HT1080 (cell line): Measurements from ENCODE around the gene HIGD1A. TPM values are rescaled to one million over a fixed set of nuclear protein-coding genes. Genes with fewer than 3 reads are reported as not detected.
A peak's percentile ranks its signal among the peaks of the same experiment; 100 is the strongest.

Source experiments
- DNase-seq: peaks from one replicate; pipeline ENCODE4 v3.0.0-alpha.2; 2015; ENCODE audit warnings: low read depth
- polyA plus RNA-seq, 2 experiments: library from polyadenylated mRNA; depleted of rRNA; stranded (reverse); fragments of >200 nt; gene quantifications; 2 replicates each; pipeline ENCODE4 v1.2.3, GENCODE V29; 2015
- total RNA-seq: library from RNA; depleted of rRNA; stranded (reverse); fragments of >200 nt; shearing (Covaris generic); gene quantifications from 2 replicates; pipeline ENCODE4 v1.2.3, GENCODE V29; 2014; rRNA removed

Gene HIGD1A
- total RNA-seq: 116 and 132 TPM in 2 replicates
- 215 and 230 TPM in 2 replicates for polyA plus RNA-seq (2015; cell fraction: cytosol; rRNA removed)
- polyA plus RNA-seq (2015; cell fraction: nucleus; rRNA removed): 77.6 and 105 TPM in 2 replicates

GRCh38 chr3:42804106-42804830 lies at the start of gene HIGD1A:
Gene HIGD1A, minus strand, starts transcription at chr3:42804490. Its CDS starts 10,237 bp downstream, at chr3:42794253.
- DNase-seq: peak; percentile 94

- no peak for DNase-seq
These were observed 49.5 kb upstream of the HIGD1A start for GRCh38 chr3:42853739-42854302.

GRCh38 chr3:42853056-42853455 lies 48.8 kb upstream of the HIGD1A start:
- no peak for DNase-seq

- DNase-seq: no peak
These were observed 48.2 kb upstream of the HIGD1A start for GRCh38 chr3:42852441-42852840.

GRCh38 chr3:42851228-42851834 lies 47.0 kb upstream of the HIGD1A start:
- no peak for DNase-seq

GRCh38 chr3:42850263-42850662 lies 46.0 kb upstream of the HIGD1A start:
- DNase-seq: no peak

GRCh38 chr3:42849017-42849416 lies 44.7 kb upstream of the HIGD1A start:
- DNase-seq: no peak

- no peak for DNase-seq
These were observed 43.4 kb upstream of the HIGD1A start for GRCh38 chr3:42847731-42848130.

GRCh38 chr3:42846685-42847522 lies 42.6 kb upstream of the HIGD1A start:
- DNase-seq: no peak

- no peak for DNase-seq
These were observed 40.5 kb upstream of the HIGD1A start for GRCh38 chr3:42844815-42845214.

GRCh38 chr3:42844412-42844713 lies 40.1 kb upstream of the HIGD1A start:
- DNase-seq: no peak

GRCh38 chr3:42843713-42844411 lies 39.6 kb upstream of the HIGD1A start:
- DNase-seq: no peak

- no peak for DNase-seq
These were observed 37.0 kb upstream of the HIGD1A start for GRCh38 chr3:42841332-42841731.

GRCh38 chr3:42839616-42840015 lies 35.3 kb upstream of the HIGD1A start:
- DNase-seq: peak; percentile 70

- DNase-seq: no peak
These were observed 34.3 kb upstream of the HIGD1A start for GRCh38 chr3:42838571-42838970.

GRCh38 chr3:42836150-42837123 lies 32.1 kb upstream of the HIGD1A start:
- no peak for DNase-seq

GRCh38 chr3:42831321-42831713 lies 27.0 kb upstream of the HIGD1A start:
- DNase-seq: peak; percentile 63

- DNase-seq: no peak
These were observed 26.4 kb upstream of the HIGD1A start for GRCh38 chr3:42830437-42831320.
